ENCODE results near the gene TTC28. TPM values are rescaled to one million over a fixed set of nuclear protein-coding genes. Genes with fewer than 3 reads are reported as not detected.

Gene TTC28
- total and polyA plus RNA-seq, 2 donors (not counting 3 experiments of a cell fraction or from before 2014, with no cell fraction given) = 16.5 to 51.1 TPM

- no peak overlapping the region for H3K4me3 ChIP-seq (replicated peaks in 1 of 3; ENCODE audit: insufficient read depth in 1 of 3, low read depth in 1 of 3, low read length in 3 of 3)
- POLR2A ChIA-PET = no interaction called here
- BruUV-seq (replicated peaks) = no TSS peak
- FAIRE-seq (no peak), DNase-seq (ENCODE audit: low read depth, low spot score) (no peak)
- H3K4me2 ChIP-seq (ENCODE audit: insufficient read depth, low read length) = no peak overlapping the region
- no peak for TF ChIP-seq MAX (IDR thresholded peaks at IDR 0.05; ENCODE audit: insufficient read depth, insufficient read length)
- no peak for TF ChIP-seq JUN (IDR thresholded peaks at IDR 0.05; ENCODE audit: borderline replicate concordance, insufficient read depth, insufficient read length, low read depth)
- TF ChIP-seq MYC (IDR thresholded peaks at IDR 0.05; ENCODE audit: low read depth, low read length) = no peak
- TF ChIP-seq POLR2AphosphoS5 (IDR thresholded peaks at IDR 0.05; ENCODE audit: insufficient read depth, low read depth, low read length) = no peak
- TF ChIP-seq POLR2A (IDR thresholded peaks at IDR 0.05; ENCODE audit: low read depth, low read length) = no peak
- TF ChIP-seq, protein P1, sequence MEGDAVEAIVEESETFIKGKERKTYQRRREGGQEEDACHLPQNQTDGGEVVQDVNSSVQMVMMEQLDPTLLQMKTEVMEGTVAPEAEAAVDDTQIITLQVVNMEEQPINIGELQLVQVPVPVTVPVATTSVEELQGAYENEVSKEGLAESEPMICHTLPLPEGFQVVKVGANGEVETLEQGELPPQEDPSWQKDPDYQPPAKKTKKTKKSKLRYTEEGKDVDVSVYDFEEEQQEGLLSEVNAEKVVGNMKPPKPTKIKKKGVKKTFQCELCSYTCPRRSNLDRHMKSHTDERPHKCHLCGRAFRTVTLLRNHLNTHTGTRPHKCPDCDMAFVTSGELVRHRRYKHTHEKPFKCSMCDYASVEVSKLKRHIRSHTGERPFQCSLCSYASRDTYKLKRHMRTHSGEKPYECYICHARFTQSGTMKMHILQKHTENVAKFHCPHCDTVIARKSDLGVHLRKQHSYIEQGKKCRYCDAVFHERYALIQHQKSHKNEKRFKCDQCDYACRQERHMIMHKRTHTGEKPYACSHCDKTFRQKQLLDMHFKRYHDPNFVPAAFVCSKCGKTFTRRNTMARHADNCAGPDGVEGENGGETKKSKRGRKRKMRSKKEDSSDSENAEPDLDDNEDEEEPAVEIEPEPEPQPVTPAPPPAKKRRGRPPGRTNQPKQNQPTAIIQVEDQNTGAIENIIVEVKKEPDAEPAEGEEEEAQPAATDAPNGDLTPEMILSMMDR (IDR thresholded peaks at IDR 0.05; ENCODE audit: extremely low read depth in 1 of 2, insufficient read depth in 1 of 2, low read depth in 1 of 2, low read length in 2 of 2) = no peak
- TF ChIP-seq GATA2 (IDR thresholded peaks at IDR 0.05; ENCODE audit: insufficient read depth, insufficient read length, low read depth, low read length) = no peak
- TF ChIP-seq EZH2 (IDR thresholded peaks at IDR 0.05; ENCODE audit: borderline replicate concordance, low read depth, low read length, severe bottlenecking) = no peak
- TF ChIP-seq FOS (IDR thresholded peaks at IDR 0.05; ENCODE audit: borderline replicate concordance, insufficient read depth, low read length) = no peak
- intact Hi-C loops (cut with micrococcal nuclease) (no loop called here), dilution Hi-C loops (cut with MboI; ENCODE audit: extremely low pct_ligation_motif_present, low sequenced_read_pairs) (no loop called here)
- H3K9me3 ChIP-seq (replicated peaks; ENCODE audit: control insufficient read depth, insufficient read depth, low read length) = no peaks in the 10 kb centered on the region
- H4K20me1 ChIP-seq (replicated peaks; ENCODE audit: control insufficient read depth, extremely low read depth, insufficient read depth, low read length) = peaks cover 5% of the 10 kb centered on the region
- no peak overlapping the region for H3K9ac ChIP-seq (replicated peaks; ENCODE audit: extremely low read depth, insufficient read depth, low read length)
- H2AFZ ChIP-seq (ENCODE audit: low read depth, low read length) = no peak overlapping the region
- CTCF ChIA-PET = interaction anchor here (1.4 kb wide), 1 partner anchor 27 kb away, joined by 5 read pairs; no protein-coding TSS in a partner anchor
- no peaks in the 10 kb centered on the region for H3K79me2 ChIP-seq (ENCODE audit: control insufficient read depth, insufficient read depth, low read length)
- no peaks in the 10 kb centered on the region for H3K27me3 ChIP-seq (ENCODE audit: control insufficient read depth in 2 of 2, insufficient read depth in 2 of 2, low read length in 2 of 2)
- peaks cover 23% of the 10 kb centered on the region for H3K4me1 ChIP-seq (ENCODE audit: control insufficient read depth, extremely low read depth, insufficient read depth, low read length)
- no peaks in the 10 kb centered on the region for H3K9me1 ChIP-seq (replicated peaks; ENCODE audit: control insufficient read depth, extremely low read depth, insufficient read depth, low read length)
- H3K27ac ChIP-seq (ENCODE audit: insufficient read depth, low read depth, low read length) = no peak overlapping the region
- no peaks in the 10 kb centered on the region for H3K36me3 ChIP-seq (ENCODE audit: control insufficient read depth in 2 of 2, extremely low read depth in 1 of 2, insufficient read depth in 2 of 2, low read length in 2 of 2)
Observed at GRCh38 chr22:28208787-28209186, 470.9 kb downstream of the TTC28 start.

Data from endothelial cell of umbilical vein (primary cell).